COLO829 (cell line): Measurements from ENCODE around the gene DYNC1I1.

Experiments
- DNase-seq: peaks from one replicate; pipeline ENCODE4 v3.0.0; 2012; ENCODE audit warnings: low spot score

Gene DYNC1I1

DNA sequence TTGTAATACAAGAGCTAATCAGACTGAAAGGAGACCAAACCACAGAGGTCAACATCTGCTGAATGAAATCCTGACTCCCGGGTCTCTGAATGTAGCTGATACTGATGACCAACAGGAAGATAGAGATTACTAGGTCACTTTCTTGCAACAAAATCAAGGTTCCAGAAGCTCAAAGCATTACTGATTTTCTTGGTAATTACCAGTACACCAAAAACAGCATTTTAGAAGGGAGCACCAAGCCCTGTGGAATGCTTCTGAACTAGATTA, 371.8 kb downstream of the DYNC1I1 start:
- DNase-seq: no peak
